ENCODE data around the gene ZNF831.

ZNF831 gene

DNA sequence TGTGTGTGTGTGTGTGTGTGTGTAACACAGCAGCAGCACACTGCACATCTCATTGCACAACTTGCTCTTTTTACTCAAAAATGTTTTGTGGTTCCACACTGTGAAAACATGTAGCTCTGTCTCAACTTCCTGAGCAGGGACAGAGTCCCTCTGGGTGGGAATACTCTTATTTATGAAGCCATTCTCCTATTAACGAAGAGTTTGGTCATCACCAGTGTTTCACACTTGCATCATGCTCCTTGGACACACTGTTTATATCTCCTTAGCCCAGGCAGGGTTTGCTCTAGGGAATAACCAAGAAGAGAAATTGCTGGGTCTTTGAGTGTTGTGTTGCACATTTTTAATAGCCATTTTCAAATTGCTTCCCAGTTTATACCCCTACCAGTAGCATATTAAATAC, 53.6 kb downstream of the ZNF831 start:
- DNase-seq = no peak

DNA sequence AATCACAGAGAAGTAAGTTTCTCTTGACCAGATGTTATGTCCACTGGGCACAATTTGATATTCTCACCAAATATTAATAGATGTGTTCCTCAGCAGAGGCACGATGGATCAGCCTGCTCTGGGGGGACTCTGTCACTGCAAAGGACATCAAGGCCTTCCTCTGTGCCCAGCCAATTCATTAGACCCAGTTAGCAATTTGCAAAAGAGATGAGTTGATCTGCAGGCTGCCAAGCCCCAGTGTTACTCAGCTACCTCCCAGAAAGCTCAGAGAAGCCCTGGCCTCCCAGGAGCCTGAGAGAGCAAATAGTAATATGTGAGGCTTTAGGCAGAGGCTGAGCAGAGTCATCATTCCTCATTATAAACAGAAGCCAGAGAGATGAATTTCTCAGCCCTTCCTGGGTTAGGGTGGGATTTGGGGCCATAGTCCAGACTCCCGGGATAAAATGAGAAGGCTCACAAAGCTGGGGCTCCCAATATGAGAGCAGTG, 54.2 kb downstream of the ZNF831 start:
- no peak for DNase-seq

DNA sequence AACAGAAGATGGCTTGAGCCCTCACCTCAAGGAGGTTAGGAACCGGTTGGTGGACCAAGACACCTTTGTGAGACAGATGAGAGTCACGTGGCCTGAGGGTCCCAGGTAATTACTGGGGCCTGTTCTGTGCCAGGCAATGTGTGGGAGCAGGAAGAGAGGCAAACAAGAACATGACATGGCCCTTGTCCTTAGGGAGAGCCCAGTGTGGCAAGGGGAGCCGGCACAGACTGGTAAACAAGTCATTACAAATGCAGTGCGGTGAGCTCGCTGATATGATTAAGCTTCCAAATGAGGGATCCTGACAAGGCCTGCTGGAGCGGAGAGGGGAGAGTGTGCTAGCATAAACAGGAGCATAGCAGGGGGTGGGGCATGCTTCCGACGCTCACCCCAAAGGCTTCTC, 55.6 kb downstream of the ZNF831 start:
- DNase-seq = no peak

DNA sequence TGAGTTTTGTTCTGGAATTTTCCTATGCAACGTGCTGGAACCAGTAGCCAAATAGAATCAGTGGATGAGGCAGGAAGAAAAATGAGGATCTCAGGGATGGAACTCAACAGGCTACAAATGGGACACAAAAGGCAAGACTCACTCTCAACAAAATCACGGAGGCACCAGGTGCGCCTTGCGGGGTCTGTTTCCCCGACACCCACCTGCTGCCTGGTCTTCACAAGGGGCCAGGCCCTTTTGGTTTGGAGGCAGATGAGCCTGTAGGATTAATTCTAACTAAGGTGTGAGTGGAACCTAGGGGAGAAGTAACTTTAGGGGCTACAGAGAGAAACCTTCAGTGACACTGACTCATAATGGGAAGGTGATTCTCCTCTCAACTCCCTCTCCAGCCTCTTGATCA, 56.5 kb downstream of the ZNF831 start:
- DNase-seq = no peak

DNA sequence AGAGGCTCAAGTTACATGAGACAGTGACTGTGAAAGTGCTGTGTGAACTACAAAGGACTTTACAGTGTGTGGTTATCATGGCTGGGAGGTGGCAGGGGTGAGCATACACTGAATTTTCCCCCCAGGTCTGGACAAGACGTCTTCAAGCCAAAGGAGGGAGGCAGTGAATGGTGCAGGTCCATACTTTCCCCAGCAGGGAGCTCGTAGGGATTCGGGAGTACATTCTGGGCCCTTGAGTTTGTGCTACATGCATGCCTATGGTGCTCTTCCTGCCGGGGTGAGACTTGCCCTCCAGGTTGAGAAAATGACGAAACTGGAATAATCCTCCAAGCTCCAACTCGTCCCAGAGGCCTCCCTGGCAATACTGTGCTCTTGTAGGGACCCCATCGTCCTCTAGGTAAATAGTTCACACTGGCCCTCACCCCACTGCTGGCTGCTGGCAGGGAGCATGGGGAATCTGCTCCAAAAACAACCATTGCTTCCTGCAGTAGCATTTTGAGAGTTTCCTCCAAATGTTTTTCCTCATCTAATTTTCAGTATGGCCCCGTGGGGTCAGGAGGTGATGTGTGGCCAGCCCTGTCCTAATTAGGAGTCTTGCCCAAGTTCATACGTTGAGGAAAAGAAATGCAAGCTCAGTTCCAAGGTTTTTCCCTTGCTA, 57.6 kb downstream of the ZNF831 start:
- DNase-seq = no peak

DNA sequence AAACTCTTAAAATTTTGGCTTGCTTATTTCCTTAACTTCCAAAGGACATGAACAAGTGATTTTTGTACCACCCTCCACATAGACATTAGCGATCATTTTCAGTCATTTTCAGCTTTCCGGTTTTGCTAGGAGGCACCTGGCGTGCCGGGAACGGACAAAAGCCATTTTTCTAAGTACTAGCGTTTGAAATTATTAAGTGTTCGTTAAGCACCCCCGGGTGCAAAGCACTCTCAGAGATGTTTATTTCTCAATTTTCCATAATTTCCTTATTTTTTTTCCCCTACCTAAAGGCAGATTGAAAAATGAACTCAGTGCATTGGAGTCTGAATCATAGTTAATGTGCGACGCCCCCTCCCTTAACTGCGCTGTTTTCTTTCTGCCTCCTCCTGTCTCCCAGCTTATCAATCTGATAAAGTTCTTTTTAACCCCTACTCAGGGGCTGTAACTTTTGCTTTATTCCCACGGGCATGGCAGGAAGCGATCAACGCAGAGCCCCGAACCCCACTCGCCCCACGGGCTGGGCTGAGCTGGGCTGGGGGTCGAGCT, 58.2 kb downstream of the ZNF831 start:
- no peak for DNase-seq

DNA sequence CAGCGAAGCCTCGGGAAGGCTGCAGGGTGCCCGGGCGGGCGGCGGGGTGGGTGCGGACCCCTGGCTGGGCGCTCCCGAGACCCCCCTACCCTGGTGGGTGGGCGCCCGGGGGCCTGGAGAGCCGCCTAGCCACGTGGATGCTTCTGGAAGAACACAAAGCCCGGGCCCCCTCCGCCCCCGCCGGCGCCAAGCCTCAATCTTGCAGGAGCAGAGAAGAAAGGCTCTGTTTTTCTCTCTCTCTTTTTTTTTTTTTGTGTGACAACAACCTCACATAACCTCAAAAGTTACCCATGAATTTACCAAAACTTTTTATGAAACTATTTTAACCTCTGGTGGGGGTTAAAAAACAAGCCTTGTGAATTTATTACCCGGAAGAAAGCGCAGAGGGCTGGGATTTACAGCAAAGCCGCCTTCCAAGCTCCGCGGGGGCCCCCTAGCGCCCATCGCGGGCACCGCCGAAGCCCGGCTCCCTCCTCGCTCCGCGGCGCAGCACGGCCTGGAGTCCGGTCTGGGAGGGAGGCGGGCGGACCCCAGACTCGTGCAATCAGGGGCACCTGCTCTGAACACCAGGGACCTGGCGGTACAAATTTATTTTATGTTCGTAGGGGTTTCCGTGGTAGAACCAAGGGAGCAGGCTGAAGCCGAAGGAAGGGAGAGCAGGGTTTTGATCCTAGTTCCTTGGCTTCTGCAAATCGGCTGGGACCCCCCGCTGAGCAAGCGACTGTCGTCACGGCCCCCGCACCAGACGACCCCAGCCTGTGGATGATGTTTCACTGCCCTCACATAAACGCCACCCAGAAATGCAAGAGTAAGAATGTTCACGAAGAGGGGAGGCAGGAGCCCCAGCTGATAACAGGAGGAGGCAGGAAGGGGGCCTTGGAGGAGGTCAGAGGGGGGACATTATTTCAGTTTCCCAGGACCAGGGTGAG, 58.9 kb downstream of the ZNF831 start:
- DNase-seq = peak; percentile 63 to 83 (median 69)

GRCh38 chr20:59223182-59223601, 59.6 kb downstream of the ZNF831 start:
- no peak for DNase-seq

- no peak for DNase-seq
Measured at GRCh38 chr20:59223750-59224149, 60.1 kb downstream of the ZNF831 start.

GRCh38 chr20:59224236-59224635, 60.6 kb downstream of the ZNF831 start:
- DNase-seq = no peak

DNA sequence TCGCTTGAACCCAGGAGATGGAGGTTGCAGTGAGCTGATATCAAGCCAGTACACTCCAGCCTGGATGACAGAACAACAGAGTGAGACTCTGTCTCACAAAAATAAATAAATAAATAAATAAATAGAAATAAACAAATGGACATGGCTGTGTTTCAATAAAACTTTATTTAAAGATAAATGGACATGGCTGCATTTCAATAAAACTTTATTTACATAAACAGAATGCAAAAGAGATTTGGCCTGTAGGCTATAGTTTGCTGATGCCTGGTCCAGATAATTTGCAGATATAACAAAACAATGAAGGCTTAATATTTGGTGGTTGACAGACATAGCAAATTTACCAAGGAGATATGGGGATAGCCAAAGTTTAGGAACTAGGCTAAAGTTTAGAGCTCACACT, 66.8 kb downstream of the ZNF831 start:
- DNase-seq = no peak

- no peak for DNase-seq
Measured at GRCh38 chr20:59231124-59231804, 67.6 kb downstream of the ZNF831 start.

DNA sequence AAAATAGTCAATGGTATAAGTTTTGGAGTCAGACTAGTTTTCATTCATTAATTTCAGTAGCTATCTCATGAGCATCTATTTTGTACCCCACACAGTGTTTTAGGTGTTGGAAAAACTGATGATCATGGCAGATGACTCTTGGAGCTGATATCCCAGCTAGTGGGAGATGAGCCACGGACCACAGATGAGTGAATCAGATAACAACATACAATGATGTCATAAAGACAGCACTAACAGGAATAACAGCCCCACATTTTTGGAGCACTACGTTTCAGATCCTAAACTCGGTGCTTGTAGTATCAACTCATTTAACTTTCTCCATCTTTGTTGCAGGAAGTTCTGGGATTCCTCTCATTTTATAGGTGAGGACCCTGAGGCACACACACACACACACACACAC, 69.0 kb downstream of the ZNF831 start:
- no peak for DNase-seq

DNA sequence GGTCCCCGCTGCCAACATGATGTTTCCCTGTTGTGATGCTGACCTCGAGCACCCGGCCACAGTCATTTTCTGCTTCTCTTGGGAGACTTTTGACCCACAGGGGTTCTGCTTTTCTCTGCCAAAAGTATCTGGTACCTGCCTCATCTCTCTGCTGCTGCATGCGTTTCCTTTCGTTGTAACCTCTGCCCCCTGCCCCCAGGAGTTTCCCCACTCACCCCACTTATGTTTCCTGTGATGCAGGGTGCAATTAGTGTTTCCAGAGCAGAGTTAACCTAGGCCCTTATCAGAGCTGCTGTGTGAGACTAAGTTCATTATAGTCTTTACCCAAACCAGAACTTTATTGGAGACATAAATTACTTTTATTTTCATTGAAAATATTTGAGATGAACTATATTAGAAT, 71.6 kb downstream of the ZNF831 start:
- DNase-seq = no peak

- no peak for DNase-seq
Measured at GRCh38 chr20:59240006-59240405, 76.4 kb downstream of the ZNF831 start.

GRCh38 chr20:59242714-59243626, 79.3 kb downstream of the ZNF831 start:
- DNase-seq = no peak

GRCh38 chr20:59246691-59247400, 83.2 kb downstream of the ZNF831 start:
- DNase-seq = no peak

DNA sequence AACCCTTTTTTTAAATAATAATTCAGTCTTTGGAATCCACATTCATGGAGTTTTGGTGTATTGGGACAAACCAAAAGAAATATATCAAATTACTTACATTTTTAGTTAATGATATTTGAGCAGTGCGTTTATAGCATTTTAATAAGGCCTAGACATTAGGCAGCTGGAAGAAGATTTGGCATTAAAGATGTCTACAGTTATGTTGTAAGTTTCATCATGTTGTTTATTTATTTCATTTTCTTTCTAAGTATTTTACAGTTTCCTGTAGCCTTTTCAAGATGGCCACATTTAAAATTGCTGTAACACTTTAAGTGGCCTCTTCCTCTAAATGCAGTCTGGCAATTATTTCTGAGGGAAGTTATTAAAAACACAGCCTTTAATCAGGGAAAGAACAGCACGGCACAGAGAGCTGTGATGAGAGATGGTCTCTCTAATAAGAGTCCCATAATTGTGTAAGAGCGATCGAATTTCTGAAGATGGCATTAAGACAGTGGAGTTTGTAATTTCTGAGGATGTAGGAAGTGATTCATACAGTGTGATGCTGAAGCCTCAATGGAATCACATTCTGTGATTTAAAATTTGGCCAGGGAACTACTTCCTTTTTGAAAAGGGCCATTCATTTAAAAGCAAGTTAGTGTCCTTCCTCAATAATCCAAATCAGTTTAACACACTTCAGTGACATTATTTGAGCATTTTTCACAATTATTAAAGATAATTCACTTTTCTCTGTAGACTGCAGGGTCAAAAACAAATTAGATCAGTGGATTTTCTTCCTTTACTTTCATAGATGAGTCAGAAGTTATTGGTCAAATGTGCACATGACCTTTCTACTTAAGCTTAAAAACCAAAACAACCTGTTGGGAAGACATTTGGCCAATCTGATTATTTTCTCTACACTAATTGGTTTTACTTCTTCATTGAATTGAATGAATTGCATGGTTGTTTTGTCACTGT, 84.4 kb downstream of the ZNF831 start:
- DNase-seq = no peak

DNA sequence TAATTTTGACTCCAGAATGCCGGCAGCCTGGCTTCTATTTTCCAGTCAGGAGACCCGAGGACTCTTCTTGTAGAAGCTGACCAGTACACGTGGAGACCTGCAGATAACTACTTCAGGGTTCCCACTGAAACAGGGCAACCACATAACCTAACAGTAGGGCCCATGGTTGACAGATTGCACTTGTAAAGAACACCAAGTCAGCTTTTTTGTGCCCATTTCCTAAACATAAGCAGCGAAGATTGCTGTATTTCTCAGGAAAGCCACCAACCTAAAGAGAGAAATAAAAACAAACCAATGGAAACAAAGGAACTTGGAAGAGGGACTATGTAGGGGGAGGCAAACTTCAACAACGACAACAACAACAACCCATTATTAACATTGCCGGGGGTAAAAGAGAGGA, 86.7 kb downstream of the ZNF831 start:
- no peak for DNase-seq

- no peak for DNase-seq
Measured at GRCh38 chr20:59253325-59253724, 89.7 kb downstream of the ZNF831 start.
